HCT116 (cell line): Measurements from ENCODE around the gene WDR72. TPM values are rescaled to one million over a fixed set of nuclear protein-coding genes. Genes with fewer than 3 reads are reported as not detected.

ENCODE experiments used
- ATAC-seq: fragments of 200-7000 bp; cut with Tn5 transposase; 2 replicates; pipeline ENCODE4 v1.9.1; 2020; ENCODE audit warnings: mild to moderate bottlenecking, moderate library complexity
- BruUV-seq: library from RNA; stranded (reverse); fragments of 400-500 nt; replicated peaks from 2 replicates; lab custom pipeline; 2021; lab: Mats Ljungman, UMichigan
- CTCF ChIA-PET: fragments of 300-600 bp; sonication (Branson Sonifier 250); formaldehyde crosslinking; loops from one replicate; lab custom pipeline; 2021; ENCODE audit warnings: antibody characterized with exemption; lab: Charles Lee
- POLR2A ChIA-PET: fragments of 300-600, 350-600 bp; sonication (Branson Sonifier 250); formaldehyde crosslinking; loops from one replicate; lab custom pipeline; 2021; ENCODE audit warnings: antibody characterized with exemption; lab: Charles Lee
- RAD21 ChIA-PET, 2 experiments: fragments of 300-600 bp; sonication (Branson Sonifier 250); formaldehyde crosslinking; loops; one replicate each; lab custom pipeline; 2023; ENCODE audit warnings: low total read pairs in 2 of 2; ENCODE audit not compliant: uncharacterized antibody in 2 of 2, unreplicated experiment in 2 of 2, low non-redundant PET in 1 of 2; lab: Charles Lee
- DNase-seq: peaks from one replicate; pipeline ENCODE4 v3.0.0-alpha.2; 2010; ENCODE audit warnings: low read depth, low spot score
- H2AFZ ChIP-seq: fragments of 200-600 bp; shearing (Covaris generic), sonication (generic); 2 replicates; pipeline ENCODE4 v1.6.1; 2017; ENCODE audit warnings: low read depth, mixed run types, mixed read lengths, antibody characterized with exemption, low read length; ENCODE audit not compliant: poor library complexity, severe bottlenecking
- H3K27ac ChIP-seq: 2 replicates; pipeline ENCODE4 v1.5.1; 2012; ENCODE audit warnings: low read depth, low read length
- H3K27me3 ChIP-seq: fragments of 200-600 bp; sonication (generic); 2 replicates; pipeline ENCODE4 v1.6.1; 2016; ENCODE audit warnings: mixed run types, low read length, mixed read lengths; ENCODE audit not compliant: insufficient read depth
- H3K36me3 ChIP-seq, 2 experiments: fragments of 200-500 bp in 1 of 2; fragments of 200-600 bp in 1 of 2; sonication (Bioruptor generic) in 1 of 2; sonication (generic) in 1 of 2; 2 replicates each; pipeline versions ENCODE4 v1.5.1 to v1.6.1; 2014 to 2016; ENCODE audit warnings: low read length in 2 of 2, inconsistent platforms in 1 of 2, mixed read lengths in 1 of 2, mixed run types in 1 of 2; ENCODE audit not compliant: insufficient read depth in 2 of 2, control insufficient read depth in 1 of 2
- H3K4me1 ChIP-seq, 2 experiments: fragments of 200-600 bp in 1 of 2; sonication (generic) in 1 of 2; 2 replicates each; pipeline versions ENCODE4 v1.5.1 to v1.6.1; 2012 to 2017; ENCODE audit warnings: low read length in 2 of 2, inconsistent platforms in 1 of 2, mild to moderate bottlenecking in 1 of 2, mixed read lengths in 1 of 2, mixed run types in 1 of 2, moderate library complexity in 1 of 2; ENCODE audit not compliant: insufficient read depth in 2 of 2, control insufficient read depth in 1 of 2
- H3K4me2 ChIP-seq: fragments of 200-600 bp; sonication (generic); 2 replicates; pipeline ENCODE4 v1.6.1; 2017; ENCODE audit warnings: mixed run types, low read length, mixed read lengths
- H3K4me3 ChIP-seq, 2 experiments: fragments of 200-600 bp in 1 of 2; sonication (generic) in 1 of 2; replicated peaks in 1 of 2; 2 replicates each; pipeline ENCODE4 v1.5.1; 2011 to 2016; ENCODE audit warnings: low read length in 2 of 2, control low read depth in 1 of 2, low read depth in 1 of 2, mild to moderate bottlenecking in 1 of 2, mixed read lengths in 1 of 2, mixed run types in 1 of 2
- H3K79me2 ChIP-seq: fragments of 200-600 bp; sonication (generic); 2 replicates; pipeline ENCODE4 v1.6.1; 2017; ENCODE audit warnings: mild to moderate bottlenecking, mixed run types, low read length, moderate library complexity, mixed read lengths; ENCODE audit not compliant: insufficient read depth
- H3K9ac ChIP-seq: fragments of 200-600 bp; sonication (generic); 2 replicates; pipeline ENCODE4 v1.6.1; 2016; ENCODE audit warnings: low read length, mixed read lengths
- H3K9me2 ChIP-seq: fragments of 200-600 bp; sonication (generic), shearing (Covaris generic); 2 replicates; pipeline ENCODE4 v1.6.1; 2017; ENCODE audit warnings: mixed run types, mild to moderate bottlenecking, moderate library complexity; ENCODE audit not compliant: insufficient read depth
- H3K9me3 ChIP-seq, 2 experiments: fragments of 200-500 bp in 1 of 2; fragments of 200-600 bp in 1 of 2; sonication (Bioruptor generic) in 1 of 2; sonication (generic) in 1 of 2; 2 replicates each; pipeline ENCODE4 v1.6.1; 2014 to 2017; ENCODE audit warnings: low read length in 2 of 2, mixed read lengths in 2 of 2, inconsistent platforms in 1 of 2, low read depth in 1 of 2, mild to moderate bottlenecking in 1 of 2, mixed run types in 1 of 2, moderate library complexity in 1 of 2; ENCODE audit not compliant: control insufficient read depth in 1 of 2, insufficient read depth in 1 of 2
- H4K20me1 ChIP-seq: fragments of 200-600 bp; sonication (generic), shearing (Covaris generic); 2 replicates; pipeline ENCODE4 v1.6.1; 2017; ENCODE audit warnings: mixed run types, mild to moderate bottlenecking, moderate library complexity; ENCODE audit not compliant: insufficient read depth
- ATF3 ChIP-seq: IDR thresholded peaks from 2 replicates; pipeline ENCODE4 v1.6.1; 2012
- EZH2 ChIP-seq: fragments of 200-600 bp; sonication (generic); IDR thresholded peaks from 2 replicates; pipeline ENCODE4 v1.6.1; 2017; ENCODE audit warnings: antibody characterized with exemption, mixed run types
- EZH2phosphoT487 ChIP-seq: fragments of 200-600 bp; IDR thresholded peaks from 2 replicates; pipeline ENCODE4 v1.6.1; 2018; ENCODE audit warnings: antibody characterized with exemption, borderline replicate concordance
- FOSL1 ChIP-seq: IDR thresholded peaks from 2 replicates; pipeline ENCODE4 v1.6.1; 2012; ENCODE audit warnings: low read depth
- MAX ChIP-seq: IDR thresholded peaks from 2 replicates; pipeline ENCODE4 v1.6.1; 2012
- SIN3A ChIP-seq: IDR thresholded peaks from 2 replicates; pipeline ENCODE4 v1.6.1; 2012; ENCODE audit warnings: low read depth
- SRF ChIP-seq: IDR thresholded peaks from 2 replicates; pipeline ENCODE4 v1.6.1; 2012; ENCODE audit warnings: low read depth
- TCF7L2 ChIP-seq: IDR thresholded peaks from 2 replicates; pipeline ENCODE4 v1.7.0; 2011; ENCODE audit warnings: borderline replicate concordance, inconsistent platforms; ENCODE audit not compliant: insufficient read depth, insufficient read length; ENCODE audit errors: extremely low read depth
- YY1 ChIP-seq: IDR thresholded peaks from 2 replicates; pipeline ENCODE4 v1.6.1; 2011; ENCODE audit warnings: low read length, low read depth, moderate library complexity, mild to moderate bottlenecking; ENCODE audit not compliant: insufficient replicate concordance; ENCODE audit errors: extremely low read depth
- ZNF274 ChIP-seq: fragments of 200-500 bp; sonication (Bioruptor generic); IDR thresholded peaks from 2 replicates; pipeline ENCODE4 v1.6.1; 2014; ENCODE audit warnings: mild to moderate bottlenecking, low read depth, low read length, inconsistent platforms
- intact Hi-C: fragments of 100-400 bp; cut with micrococcal nuclease; formaldehyde crosslinking; loops from 2 replicates; pipeline ENCODE4 v1.10.0; 2022
- total RNA-seq: library from RNA; stranded (reverse); gene quantifications from one replicate; pipeline ENCODE4 v1.2.1, GENCODE V29; 2021; ENCODE audit not compliant: unreplicated experiment
- TF ChIP-seq, protein P1 (sequence below), 3 experiments: fragments of 200-600 bp in 1 of 3; sonication (generic) in 1 of 3; IDR thresholded peaks in 2 of 3; conservative IDR thresholded peaks in 1 of 3; 2 replicates each; pipeline ENCODE4 v1.5.1; 2012 to 2017; ENCODE audit warnings: low read depth in 2 of 3, low read length in 2 of 3, antibody characterized with exemption in 1 of 3, borderline replicate concordance in 1 of 3, control low read depth in 1 of 3, mild to moderate bottlenecking in 1 of 3, mixed read lengths in 1 of 3, mixed run types in 1 of 3, moderate library complexity in 1 of 3; ENCODE audit not compliant: insufficient read depth in 1 of 3

The WDR72 gene
- total RNA-seq, 1 experiment from 2014 or later: 5.8 TPM

- TF ChIP-seq YY1 (no peak), FOSL1 (no peak), TCF7L2 (no peak)
Observed at GRCh38 chr15:53590380-53590779, 169.1 kb downstream of the WDR72 start (continued).

DNA sequence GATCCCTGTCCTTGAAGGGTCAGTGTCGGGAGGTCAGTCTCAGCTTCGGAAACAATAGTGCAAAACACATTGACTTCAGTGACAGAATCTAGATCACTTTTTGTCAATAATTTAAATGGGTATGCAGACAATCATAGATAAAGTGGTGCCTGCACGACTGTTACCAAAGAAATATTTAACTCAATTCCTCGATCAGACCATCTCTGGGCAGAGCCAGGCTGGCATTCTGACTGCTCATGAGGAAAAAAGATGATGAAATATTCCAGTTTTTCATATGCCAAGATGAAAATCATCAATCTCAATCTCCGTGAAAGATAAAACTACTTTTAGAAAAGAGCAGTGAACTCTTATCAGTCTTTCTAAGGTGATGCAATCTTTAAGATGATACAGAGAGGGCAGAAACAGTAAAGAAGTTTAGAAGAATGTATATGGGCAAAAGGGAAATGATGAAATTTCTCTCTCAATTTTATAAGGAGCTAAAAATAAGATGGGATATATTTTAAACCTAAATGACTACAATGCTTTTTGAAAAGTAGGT, 169.9 kb downstream of the WDR72 start:
- intact Hi-C loops: loop anchor here (10.0 kb wide), 1 partner anchor 205 kb away; no protein-coding TSS in a partner anchor
- ChIA-PET RAD21 (no interaction called here), CTCF (no interaction called here), POLR2A (no interaction called here)
- DNase-seq: no peak
- no peaks in the 10 kb centered on the region for H3K79me2 ChIP-seq
- no peak overlapping the region for H3K27ac ChIP-seq
- no peak overlapping the region for H3K4me3 ChIP-seq
- no peak overlapping the region for H2AFZ ChIP-seq
- TF ChIP-seq EZH2phosphoT487 (no peak), TCF7L2 (no peak), MAX (no peak), FOSL1 (no peak), SIN3A (no peak), SRF (no peak), ZNF274 (no peak), EZH2 (no peak), ATF3 (no peak)
- TF ChIP-seq, protein P1, sequence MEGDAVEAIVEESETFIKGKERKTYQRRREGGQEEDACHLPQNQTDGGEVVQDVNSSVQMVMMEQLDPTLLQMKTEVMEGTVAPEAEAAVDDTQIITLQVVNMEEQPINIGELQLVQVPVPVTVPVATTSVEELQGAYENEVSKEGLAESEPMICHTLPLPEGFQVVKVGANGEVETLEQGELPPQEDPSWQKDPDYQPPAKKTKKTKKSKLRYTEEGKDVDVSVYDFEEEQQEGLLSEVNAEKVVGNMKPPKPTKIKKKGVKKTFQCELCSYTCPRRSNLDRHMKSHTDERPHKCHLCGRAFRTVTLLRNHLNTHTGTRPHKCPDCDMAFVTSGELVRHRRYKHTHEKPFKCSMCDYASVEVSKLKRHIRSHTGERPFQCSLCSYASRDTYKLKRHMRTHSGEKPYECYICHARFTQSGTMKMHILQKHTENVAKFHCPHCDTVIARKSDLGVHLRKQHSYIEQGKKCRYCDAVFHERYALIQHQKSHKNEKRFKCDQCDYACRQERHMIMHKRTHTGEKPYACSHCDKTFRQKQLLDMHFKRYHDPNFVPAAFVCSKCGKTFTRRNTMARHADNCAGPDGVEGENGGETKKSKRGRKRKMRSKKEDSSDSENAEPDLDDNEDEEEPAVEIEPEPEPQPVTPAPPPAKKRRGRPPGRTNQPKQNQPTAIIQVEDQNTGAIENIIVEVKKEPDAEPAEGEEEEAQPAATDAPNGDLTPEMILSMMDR (IDR thresholded peaks at IDR 0.05 in 2 of 3, conservative IDR thresholded peaks at IDR 0.05 in 1 of 3; ENCODE audit: borderline replicate concordance in 1 of 3, insufficient read depth in 1 of 3, low read depth in 2 of 3, low read length in 2 of 3): no peak
- H3K27me3 ChIP-seq: no peaks in the 10 kb centered on the region
- H3K9me3 ChIP-seq: no peaks in the 10 kb centered on the region
- H3K4me1 ChIP-seq: no peaks in the 10 kb centered on the region
- H3K9ac ChIP-seq: no peak overlapping the region
- no peaks in the 10 kb centered on the region for H3K36me3 ChIP-seq
- no peak overlapping the region for H3K4me2 ChIP-seq
- no TSS peak for BruUV-seq
- no peaks in the 10 kb centered on the region for H4K20me1 ChIP-seq
- no peak for ATAC-seq
- H3K9me2 ChIP-seq: no peaks in the 10 kb centered on the region
